Renal cortex interstitium (tissue), 11 donors: Measurements from ENCODE around the gene POU2F2. TPM values are rescaled to one million over a fixed set of nuclear protein-coding genes. Genes with fewer than 3 reads are reported as not detected.
"Not testable (repeated sequence)": the region's sequence is repeated elsewhere in the genome, so short reads cannot be mapped to it uniquely, and the experiment has no call there.

Source experiments
- DNase-seq, 11 donors: peaks; one replicate each; pipeline ENCODE4 v3.0.0-alpha.2; 2013; ENCODE audit warnings: low read depth in 9 of 11, low spot score in 4 of 11; ENCODE audit errors: extremely low read depth in 1 of 11
- polyA plus RNA-seq, 3 donors: library from polyadenylated mRNA; unstranded; fragments of 120-200 nt; gene quantifications; one replicate each; pipeline ENCODE4 v1.2.1, GENCODE V29; 2013; ENCODE audit not compliant: insufficient read length in 3 of 3

POU2F2 gene
- polyA plus RNA-seq, 3 donors: 0.67 to 1.3 (median 0.92) TPM

- no peak for DNase-seq
These were observed 83.3 kb downstream of the POU2F2 start for GRCh38 chr19:42048992-42049391.

GRCh38 chr19:42045575-42045974 lies 86.7 kb downstream of the POU2F2 start:
- no peak for DNase-seq

- DNase-seq: no peak
These were observed 89.6 kb downstream of the POU2F2 start for GRCh38 chr19:42042455-42043170.

GRCh38 chr19:42040491-42040890 lies 91.8 kb downstream of the POU2F2 start:
- DNase-seq: not testable (repeated sequence)

GRCh38 chr19:42040031-42040430 lies 92.2 kb downstream of the POU2F2 start:
- DNase-seq: no peak

- no peak for DNase-seq
These were observed 93.6 kb downstream of the POU2F2 start for GRCh38 chr19:42038666-42039065.

- DNase-seq: no peak
These were observed 94.6 kb downstream of the POU2F2 start for GRCh38 chr19:42037649-42038048.

Other genes starting within 250 kb of the POU2F2 start
- gene ARHGEF1, start 249.3 kb downstream of the POU2F2 start, polyA plus RNA-seq: 10 to 100 TPM; 40.1 to 63.7 (median 50.7) TPM
- under 1 TPM; 0.06 to 0.21 (median 0.12) TPM for gene ERFL, start 204.0 kb downstream of the POU2F2 start, polyA plus RNA-seq
- 10 to 100 TPM; 47.5 to 85.4 (median 81.1) TPM for gene RABAC1, start 173.1 kb downstream of the POU2F2 start, polyA plus RNA-seq
- gene ATP1A3, start 138.2 kb downstream of the POU2F2 start, polyA plus RNA-seq: under 1 TPM in 2 of 3 donors, not detected in 1; 0.39 to 0.99 TPM
- 10 to 100 TPM; 19.0 to 33.6 (median 23.2) TPM for gene GRIK5, start 62.2 kb downstream of the POU2F2 start, polyA plus RNA-seq
- 10 to 100 TPM; 11.2 to 18.4 (median 15.4) TPM for gene ZNF574, start 56.3 kb downstream of the POU2F2 start, polyA plus RNA-seq
- gene DEDD2, start 85.2 kb upstream of the POU2F2 start, polyA plus RNA-seq: 10 to 100 TPM; 23.8 to 30.5 (median 29.2) TPM
- 1 to 10 TPM; 7.6 to 9.2 (median 9.0) TPM for gene ZNF526, start 87.9 kb upstream of the POU2F2 start, polyA plus RNA-seq
- gene GSK3A, start 110.2 kb upstream of the POU2F2 start, polyA plus RNA-seq: 10 to 100 TPM; 63.5 to 80.8 (median 74.0) TPM
- 10 to 100 TPM; 65.2 to 78.9 (median 74.2) TPM for gene ERF, start 122.7 kb upstream of the POU2F2 start, polyA plus RNA-seq
- gene CIC, start 136.8 kb upstream of the POU2F2 start, polyA plus RNA-seq: 10 to 100 TPM; 44.2 to 67.5 (median 62.6) TPM
- gene PRR19, start 169.7 kb upstream of the POU2F2 start, polyA plus RNA-seq: 1 to 10 TPM; 1.3 to 2.7 (median 1.4) TPM
- 100 to 1,000 TPM in 1 of 3 donors, 10 to 100 TPM in 2; 71.2 to 104 (median 73.1) TPM for gene PAFAH1B3, start 170.2 kb upstream of the POU2F2 start, polyA plus RNA-seq
- gene TMEM145, start 180.9 kb upstream of the POU2F2 start, polyA plus RNA-seq: 1 to 10 TPM in 1 of 3 donors, under 1 TPM in 2; 0.72 to 1.2 (median 0.90) TPM
- gene MEGF8, start 193.2 kb upstream of the POU2F2 start, polyA plus RNA-seq: 10 to 100 TPM; 36.5 to 49.2 (median 47.5) TPM